ENCODE measurements around the gene UGT1A10.
"Not testable (repeated sequence)": the region's sequence is repeated elsewhere in the genome, so short reads cannot be mapped to it uniquely, and the experiment has no call there.

Gene UGT1A10

GRCh38 chr2:233655043-233655442, 18.8 kb downstream of the UGT1A10 start:
- in situ Hi-C loops (cut with MboI; ENCODE audit: low sequenced_read_pairs), result no loop called here

- in situ Hi-C loops (cut with MboI; ENCODE audit: low sequenced_read_pairs), result not testable (repeated sequence)
These were observed 19.7 kb downstream of the UGT1A10 start for GRCh38 chr2:233655943-233656342.

DNA sequence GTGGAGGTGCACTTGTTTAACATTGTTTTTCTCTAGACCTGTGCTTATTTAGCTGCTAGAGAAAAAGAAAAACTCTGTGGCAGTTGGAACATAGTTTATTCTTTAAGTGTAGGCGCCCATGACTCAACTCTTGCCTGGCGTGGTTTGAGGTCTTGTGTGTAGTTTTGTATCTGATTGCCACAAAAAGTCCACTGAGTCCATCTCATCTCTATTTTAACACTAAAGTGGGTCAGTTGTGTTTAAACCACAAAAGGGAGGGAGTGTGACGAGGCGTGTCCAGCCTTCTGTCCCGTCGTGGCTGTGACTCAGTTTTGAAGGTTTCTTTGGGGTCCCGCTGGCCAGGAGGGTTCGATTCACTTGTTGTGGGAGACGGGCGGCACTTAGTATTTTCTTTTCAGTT, 20.2 kb downstream of the UGT1A10 start:
- in situ Hi-C loops (cut with MboI; ENCODE audit: low sequenced_read_pairs), result no loop called here

DNA sequence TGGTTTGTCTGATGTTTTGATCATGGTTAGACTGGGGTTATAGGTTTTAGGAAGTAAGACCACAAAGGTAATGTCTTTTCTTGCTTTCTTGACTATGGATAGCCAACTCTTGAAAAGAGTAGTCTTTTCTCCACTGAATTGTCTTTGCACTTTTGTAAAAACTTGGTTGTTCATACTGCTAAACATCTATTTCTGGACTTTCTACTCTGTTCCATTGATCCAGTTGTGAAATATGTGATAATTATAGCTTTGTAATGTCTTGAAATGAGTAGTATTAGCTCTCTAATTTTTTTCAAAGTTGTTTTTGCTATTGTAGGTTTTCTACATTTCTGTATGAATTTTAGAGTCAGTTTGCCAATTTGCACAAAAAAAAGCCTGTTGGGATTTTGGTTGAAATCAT, 22.4 kb downstream of the UGT1A10 start:
- in situ Hi-C loops (cut with MboI; ENCODE audit: low sequenced_read_pairs), result no loop called here

GRCh38 chr2:233663911-233664310, 27.7 kb downstream of the UGT1A10 start:
- in situ Hi-C loops (cut with MboI; ENCODE audit: low sequenced_read_pairs), result no loop called here

- in situ Hi-C loops (cut with MboI; ENCODE audit: low sequenced_read_pairs), result no loop called here
These were observed 32.5 kb downstream of the UGT1A10 start for GRCh38 chr2:233668605-233669260.

GRCh38 chr2:233671290-233672161, 35.3 kb downstream of the UGT1A10 start, which contains the start of gene UGT1A9:
Gene UGT1A9, plus strand, starts transcription at chr2:233671898. Its CDS starts 37 bp downstream, at chr2:233671935.
- in situ Hi-C loops (cut with MboI; ENCODE audit: low sequenced_read_pairs), result no loop called here

DNA sequence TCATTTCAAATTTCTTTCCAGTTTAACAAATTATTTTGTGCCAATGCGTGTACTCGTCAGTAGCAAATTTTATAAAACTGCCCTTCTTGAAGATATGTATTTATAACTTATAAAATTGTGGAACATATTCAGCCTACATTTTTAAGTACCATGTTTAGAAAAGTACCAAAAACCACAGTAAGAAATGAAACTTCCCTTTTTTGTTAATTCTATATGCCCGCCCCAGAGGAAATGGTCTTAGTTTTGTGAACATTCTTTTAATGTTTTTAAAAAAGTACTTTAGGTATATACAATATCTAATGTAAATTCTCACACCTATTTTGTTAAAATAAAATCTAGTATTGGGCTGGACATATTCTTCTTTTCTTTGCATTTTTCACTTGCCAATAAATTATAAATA, 36.6 kb downstream of the UGT1A10 start:
- in situ Hi-C loops (cut with MboI; ENCODE audit: low sequenced_read_pairs), result no loop called here

DNA sequence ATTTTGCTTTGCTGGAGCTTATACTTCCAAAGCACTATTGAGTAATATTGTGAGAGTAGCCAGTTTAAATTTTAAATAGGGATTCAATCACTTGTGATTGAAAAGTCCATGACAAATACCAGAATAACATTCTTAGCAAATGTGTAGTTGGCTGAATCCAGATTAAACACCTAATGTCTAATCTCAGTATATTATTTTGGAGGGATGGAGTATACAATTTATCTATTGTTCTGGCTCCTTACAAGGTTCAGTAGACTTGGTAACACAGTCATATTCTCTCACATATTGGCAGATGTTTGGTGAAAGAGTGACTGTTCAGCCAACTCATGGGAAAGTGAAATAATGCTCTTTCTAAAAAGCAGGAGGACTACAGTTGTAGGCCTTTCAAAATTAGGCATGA, 37.6 kb downstream of the UGT1A10 start:
- in situ Hi-C loops (cut with MboI; ENCODE audit: low sequenced_read_pairs), result no loop called here

DNA sequence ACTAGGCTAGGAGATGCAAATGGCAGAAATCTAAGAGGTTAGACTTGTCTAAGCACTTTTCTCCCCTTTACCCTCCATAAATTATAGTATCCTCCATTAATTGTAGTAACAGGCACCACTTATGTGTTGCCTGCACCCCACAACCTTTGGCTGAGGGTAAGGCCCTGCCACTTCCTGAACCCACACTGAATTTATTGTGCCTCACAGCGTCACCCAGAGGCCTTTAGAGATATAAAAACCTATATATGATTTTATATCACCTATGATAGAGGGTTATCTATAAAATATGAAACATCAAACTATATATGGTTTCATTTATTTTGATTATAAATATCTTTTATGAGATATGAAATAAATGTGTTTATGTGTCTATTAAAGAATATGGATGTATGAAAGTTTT, 38.1 kb downstream of the UGT1A10 start:
- in situ Hi-C loops (cut with MboI; ENCODE audit: low sequenced_read_pairs), result no loop called here

- in situ Hi-C loops (cut with MboI; ENCODE audit: low sequenced_read_pairs), result no loop called here
These were observed 38.7 kb downstream of the UGT1A10 start for GRCh38 chr2:233674995-233675394.

DNA sequence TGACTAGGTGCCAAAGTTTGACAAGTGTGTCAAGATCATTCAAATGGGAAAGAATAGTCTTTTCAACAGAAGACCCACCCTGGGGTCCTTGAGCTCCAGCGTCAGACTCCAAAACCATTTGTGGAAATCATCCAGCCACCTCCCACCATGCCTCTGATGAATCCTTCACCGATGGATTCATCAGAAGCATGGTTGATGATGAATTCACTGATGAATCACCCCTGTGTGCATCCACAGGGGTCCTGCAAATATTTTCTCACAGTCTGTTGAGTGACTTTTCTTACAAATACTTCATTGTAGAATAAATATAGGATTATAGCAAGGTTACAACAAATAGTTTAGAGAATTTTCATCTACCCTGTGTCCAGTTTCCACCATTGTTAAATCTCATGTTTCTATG, 39.8 kb downstream of the UGT1A10 start:
- in situ Hi-C loops (cut with MboI; ENCODE audit: low sequenced_read_pairs), result no loop called here

GRCh38 chr2:233679196-233679595, 42.9 kb downstream of the UGT1A10 start:
- in situ Hi-C loops (cut with MboI; ENCODE audit: low sequenced_read_pairs), result no loop called here

- in situ Hi-C loops (cut with MboI; ENCODE audit: low sequenced_read_pairs), result no loop called here
These were observed 44.3 kb downstream of the UGT1A10 start for GRCh38 chr2:233680361-233681045.

DNA sequence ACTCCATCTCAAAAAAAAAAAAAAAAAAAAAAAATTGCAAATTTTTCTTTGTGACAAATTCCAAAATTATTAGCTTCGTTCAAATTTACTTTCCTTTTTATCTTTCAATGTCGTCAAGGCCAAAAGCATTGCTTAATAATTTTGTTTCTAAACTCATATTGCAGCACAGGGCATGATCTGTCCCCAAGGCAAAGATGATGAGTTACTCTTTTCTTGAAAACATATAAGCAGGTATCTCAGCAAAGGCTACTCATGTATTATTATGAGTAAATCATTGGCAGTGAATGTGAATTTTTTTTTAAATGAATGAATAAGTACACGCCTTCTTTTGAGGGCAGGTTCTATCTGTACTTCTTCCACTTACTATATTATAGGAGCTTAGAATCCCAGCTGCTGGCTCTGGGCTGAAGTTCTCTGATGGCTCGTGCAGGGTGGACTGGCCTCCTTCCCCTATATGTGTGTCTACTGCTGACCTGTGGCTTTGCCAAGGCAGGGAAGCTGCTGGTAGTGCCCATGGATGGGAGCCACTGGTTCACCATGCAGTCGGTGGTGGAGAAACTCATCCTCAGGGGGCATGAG, 45.4 kb downstream of the UGT1A10 start, which contains the start of gene UGT1A7:
TSS of gene UGT1A7 (plus strand) at position 381 of the 579 bp plus-strand sequence. CDS start at position 418, 37 bp downstream.
- in situ Hi-C loops (cut with MboI; ENCODE audit: low sequenced_read_pairs), result no loop called here

DNA sequence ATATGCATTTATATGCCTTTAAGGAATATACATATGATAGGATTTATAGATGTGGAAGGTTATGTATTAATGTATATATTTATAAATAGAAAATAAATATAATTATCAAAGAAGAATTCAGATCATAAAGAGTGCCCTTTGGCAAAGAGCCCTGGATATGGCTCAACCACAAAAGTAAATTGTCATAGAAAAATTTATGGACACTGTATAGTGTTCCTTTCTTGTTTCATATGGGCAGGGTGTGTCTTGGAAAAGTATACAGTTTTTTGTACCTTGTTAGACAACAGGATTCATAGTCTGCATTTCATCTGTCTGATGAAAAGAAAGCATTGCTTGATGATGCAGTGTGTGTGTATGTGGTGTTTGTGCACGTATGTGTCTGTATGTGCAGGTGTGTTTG, 48.4 kb downstream of the UGT1A10 start:
- in situ Hi-C loops (cut with MboI; ENCODE audit: low sequenced_read_pairs), result no loop called here

- in situ Hi-C loops (cut with MboI; ENCODE audit: low sequenced_read_pairs), result no loop called here
These were observed 50.7 kb downstream of the UGT1A10 start for GRCh38 chr2:233686928-233687327.

- in situ Hi-C loops (cut with MboI; ENCODE audit: low sequenced_read_pairs), result no loop called here
These were observed 52.1 kb downstream of the UGT1A10 start for GRCh38 chr2:233688341-233688740.

DNA sequence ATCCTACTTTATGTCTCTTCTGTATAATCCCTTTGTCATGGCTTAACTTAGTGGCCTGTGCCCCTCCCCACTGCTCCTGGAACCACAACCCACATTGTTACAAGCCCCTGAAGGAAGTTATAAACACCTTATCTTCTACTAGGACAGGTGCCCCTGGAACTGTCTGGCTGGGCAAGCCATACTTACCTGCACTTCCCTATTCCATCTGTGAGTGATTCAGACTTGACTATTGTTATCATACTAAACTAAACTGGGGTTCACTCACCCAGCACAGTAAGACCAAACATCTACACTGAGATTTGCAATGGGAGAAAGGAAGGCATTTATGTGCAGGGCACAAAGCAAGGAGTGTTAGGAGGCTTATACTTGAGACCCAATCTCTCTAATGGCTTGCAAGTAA, 52.8 kb downstream of the UGT1A10 start:
- in situ Hi-C loops (cut with MboI; ENCODE audit: low sequenced_read_pairs), result no loop called here

DNA sequence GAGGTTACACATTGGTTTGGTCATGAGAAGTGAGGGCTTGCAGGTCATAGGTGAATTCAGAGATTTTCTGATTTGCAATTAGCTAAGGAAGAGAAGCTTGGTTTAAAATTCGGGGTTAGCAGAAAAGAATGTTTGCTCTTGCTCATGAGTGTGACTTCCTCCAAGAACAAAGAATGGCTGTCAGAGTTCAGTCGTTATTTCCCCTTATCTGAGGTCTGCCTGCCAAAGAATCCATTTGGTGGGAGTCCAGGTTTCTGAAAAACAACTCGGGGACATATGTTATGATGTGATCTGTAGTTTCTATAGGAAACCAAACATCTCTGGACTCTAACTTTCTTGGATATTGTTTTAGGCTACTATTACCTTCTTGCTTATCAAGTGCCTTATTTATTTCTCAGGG, 53.3 kb downstream of the UGT1A10 start:
- in situ Hi-C loops (cut with MboI; ENCODE audit: low sequenced_read_pairs), result no loop called here

- in situ Hi-C loops (cut with MboI; ENCODE audit: low sequenced_read_pairs), result no loop called here
These were observed 54.2 kb downstream of the UGT1A10 start for GRCh38 chr2:233690444-233690843.

Data from hTERT RPE-1 (cell line).